ENCODE results near the gene MAN1C1. TPM values are rescaled to one million over a fixed set of nuclear protein-coding genes. Genes with fewer than 3 reads are reported as not detected.

The MAN1C1 gene
- total and polyA plus RNA-seq, 9 of the 15 experiments (the other 6 are each of a cell fraction or from before 2014, with no cell fraction given): 0.04 to 0.44 (median 0.10) TPM; not detected in 3

- no peak for DNase-seq (ENCODE audit: extremely low read depth in 1 of 4, low spot score in 3 of 4)
- Histone ChIP-seq H3K27ac (ENCODE audit: extremely low read depth, low read depth, low read length) (no peak overlapping the region), H4K20me1 (replicated peaks; ENCODE audit: control insufficient read depth, insufficient read depth, low read length) (0 out of 2 replicates have a peak, but pooled peaks cover under 1% of the 10 kb centered on the region)
Observed at GRCh38 chr1:25573961-25574360, 42.6 kb upstream of the MAN1C1 start.

More at GRCh38 chr1:25573961-25574360, 42.6 kb upstream of the MAN1C1 start:
- H3K4me2 ChIP-seq (ENCODE audit: insufficient read depth, low read length): no peak overlapping the region
- ATAC-seq (no peak), FAIRE-seq (no peak)
- ChIA-PET POLR2A (interaction anchor here (0.5 to 0.6 kb wide), 3 partner anchors 20 to 767 kb away, joined by 3 read pairs; no protein-coding TSS in a partner anchor), CTCF (ENCODE audit: low intra/inter-chr PET ratio) (no interaction called here)
- WGBS (ENCODE audit: insufficient coverage, low coverage, missing lambda C conversion rate): 14% methylated on average over 6 of the region's 8 CpGs
- no peaks in the 10 kb centered on the region for H3K36me3 ChIP-seq (ENCODE audit: control insufficient read depth, insufficient read depth, low read length)
- in situ Hi-C loops (cut with MboI) (no loop called here), intact Hi-C loops (cut with micrococcal nuclease) (no loop called here)
- peaks cover 10% of the 10 kb centered on the region for H3K9me1 ChIP-seq (ENCODE audit: control insufficient read depth, insufficient read depth, low read length)
- TF ChIP-seq HDGF (IDR thresholded peaks at IDR 0.05): no peak
- no peak for TF ChIP-seq NFRKB (IDR thresholded peaks at IDR 0.05; ENCODE audit: low read depth)
- TF ChIP-seq BMI1 (IDR thresholded peaks at IDR 0.05; ENCODE audit: low read length): no peak
- no peak for TF ChIP-seq ZKSCAN1 (IDR thresholded peaks at IDR 0.05; ENCODE audit: low read depth, low read length)
- TF ChIP-seq ZNF347 (CRISPR knock-in tag; IDR thresholded peaks at IDR 0.05; ENCODE audit: low read depth): no peak
- TF ChIP-seq U2AF1 (optimal IDR thresholded peaks at IDR 0.05; ENCODE audit: low read depth, low read length): no peak
- no peak for TF ChIP-seq NFYB (IDR thresholded peaks at IDR 0.05; ENCODE audit: extremely low read depth, insufficient read length)
- TF ChIP-seq PPARD (CRISPR knock-in tag; IDR thresholded peaks at IDR 0.05): no peak
- TF ChIP-seq POLR2AphosphoS2 (IDR thresholded peaks at IDR 0.05; ENCODE audit: low read length): no peak
- no peak for TF ChIP-seq TAF9B (IDR thresholded peaks at IDR 0.05; ENCODE audit: partially characterized antibody)
- no peak for TF ChIP-seq UBTF (IDR thresholded peaks at IDR 0.05; ENCODE audit: borderline replicate concordance in 1 of 2, low read depth in 2 of 2, low read length in 2 of 2)
- TF ChIP-seq ZNF224 (CRISPR knock-in tag; IDR thresholded peaks at IDR 0.05): no peak
- TF ChIP-seq ZBTB49 (CRISPR knock-in tag; IDR thresholded peaks at IDR 0.05; ENCODE audit: borderline replicate concordance): no peak
- no peak for TF ChIP-seq RBM25 (IDR thresholded peaks at IDR 0.05; ENCODE audit: low read depth, low read length, severe bottlenecking)
- no peak for TF ChIP-seq POU5F1 (IDR thresholded peaks at IDR 0.05; ENCODE audit: borderline replicate concordance, low read depth, low read length, partially characterized antibody)
- no peak for TF ChIP-seq ZBTB33 (CRISPR knock-in tag; IDR thresholded peaks at IDR 0.05)
- no peak for TF ChIP-seq GABPB1 (CRISPR knock-in tag; IDR thresholded peaks at IDR 0.05)
- BruUV-seq (replicated peaks): no TSS peak
- H3K9me3 ChIP-seq (replicated peaks; ENCODE audit: control insufficient read depth, insufficient read depth, low read depth, low read length): no peaks in the 10 kb centered on the region
- H3K4me1 ChIP-seq (replicated peaks in 1 of 2; ENCODE audit: control insufficient read depth in 2 of 2, insufficient read depth in 2 of 2, low read length in 2 of 2): peaks cover 13 to 35% of the 10 kb centered on the region in 2 experiments
- H3K4me3 ChIP-seq: no peak overlapping the region
- peaks cover 16 to 51% of the 10 kb centered on the region in 2 experiments; a peak in 4 of 5 replicates for H3K27me3 ChIP-seq (ENCODE audit: control insufficient read depth in 2 of 2, insufficient read depth in 2 of 2, low read length in 2 of 2)
- H3K9ac ChIP-seq (ENCODE audit: insufficient read depth in 1 of 2, low read depth in 2 of 2, low read length in 2 of 2): no peak overlapping the region; a peak in 1 of 4 replicates
- H3K79me2 ChIP-seq (ENCODE audit: control insufficient read depth, insufficient read depth, low read length): no peaks in the 10 kb centered on the region
- H2AFZ ChIP-seq (ENCODE audit: low read depth, low read length): no peak overlapping the region
